ENCODE data around the gene SLC25A13. TPM values are rescaled to one million over a fixed set of nuclear protein-coding genes. Genes with fewer than 3 reads are reported as not detected.

The SLC25A13 gene
- total and polyA plus RNA-seq, 2 experiments from 2014 or later: 4.8 to 19.1 TPM

- Histone ChIP-seq H3K4me2 (ENCODE audit: unreplicated experiment) (no peak overlapping the region), H3K36me3 (ENCODE audit: low read depth) (no peaks in the 10 kb centered on the region), H3K9me2 (ENCODE audit: insufficient read depth) (no peaks in the 10 kb centered on the region), H3K4me3 (no peak overlapping the region), H3K4me1 (ENCODE audit: insufficient read depth) (peaks cover 15% of the 10 kb centered on the region), H3K79me2 (ENCODE audit: insufficient read depth) (no peaks in the 10 kb centered on the region), H3K27ac (no peak overlapping the region), H2AFZ (no peak overlapping the region), H3K9ac (no peak overlapping the region), H3K27me3 (replicated peaks; ENCODE audit: insufficient read depth) (no peaks in the 10 kb centered on the region), H4K20me1 (ENCODE audit: insufficient read depth) (no peaks in the 10 kb centered on the region), H3F3A (ENCODE audit: insufficient read depth) (peaks cover 6% of the 10 kb centered on the region; the same call in 1 of the 2 replicates), H3K9me3 (ENCODE audit: low read depth) (no peaks in the 10 kb centered on the region)
- in situ Hi-C loops (cut with MboI): no loop called here
- WGBS, 2 experiments (ENCODE audit: low coverage in 1 of 2, low lambda C conversion rate in 2 of 2, missing lambda C conversion rate in 2 of 2): 99 to 100% methylated on average over 5 of the region's 5 CpGs
- TF ChIP-seq EZH2phosphoT487 (IDR thresholded peaks at IDR 0.05; ENCODE audit: insufficient read depth, low read depth) (no peak), EZH2 (IDR thresholded peaks at IDR 0.05; ENCODE audit: insufficient read depth, poor library complexity, severe bottlenecking) (no peak)
- DNase-seq: no peak
Observed at GRCh38 chr7:96233528-96234154, 88.3 kb downstream of the SLC25A13 start.

GRCh38 chr7:96233084-96233483, 88.8 kb downstream of the SLC25A13 start:
- peaks cover 6% of the 10 kb centered on the region; the same call in 1 of the 2 replicates for H3F3A ChIP-seq (ENCODE audit: insufficient read depth)
- H3K27me3 ChIP-seq (replicated peaks; ENCODE audit: insufficient read depth): no peaks in the 10 kb centered on the region
- no peak overlapping the region for H3K4me2 ChIP-seq (ENCODE audit: unreplicated experiment)
- H4K20me1 ChIP-seq (ENCODE audit: insufficient read depth): no peaks in the 10 kb centered on the region
- 79 to 81% methylated on average over 3 of the region's 3 CpGs for WGBS, 2 experiments (ENCODE audit: low coverage in 1 of 2, low lambda C conversion rate in 2 of 2, missing lambda C conversion rate in 2 of 2)
- H3K9me3 ChIP-seq (ENCODE audit: low read depth): no peaks in the 10 kb centered on the region
- no peaks in the 10 kb centered on the region for H3K9me2 ChIP-seq (ENCODE audit: insufficient read depth)
- no peak overlapping the region for H3K27ac ChIP-seq
- DNase-seq: no peak
- no peaks in the 10 kb centered on the region for H3K36me3 ChIP-seq (ENCODE audit: low read depth)
- no peak overlapping the region for H2AFZ ChIP-seq
- TF ChIP-seq EZH2phosphoT487 (IDR thresholded peaks at IDR 0.05; ENCODE audit: insufficient read depth, low read depth) (no peak), EZH2 (IDR thresholded peaks at IDR 0.05; ENCODE audit: insufficient read depth, poor library complexity, severe bottlenecking) (no peak)
- no peak overlapping the region for H3K4me3 ChIP-seq
- no peak overlapping the region for H3K9ac ChIP-seq
- no peaks in the 10 kb centered on the region for H3K79me2 ChIP-seq (ENCODE audit: insufficient read depth)
- in situ Hi-C loops (cut with MboI): no loop called here
- H3K4me1 ChIP-seq (ENCODE audit: insufficient read depth): peaks cover 15% of the 10 kb centered on the region

DNA sequence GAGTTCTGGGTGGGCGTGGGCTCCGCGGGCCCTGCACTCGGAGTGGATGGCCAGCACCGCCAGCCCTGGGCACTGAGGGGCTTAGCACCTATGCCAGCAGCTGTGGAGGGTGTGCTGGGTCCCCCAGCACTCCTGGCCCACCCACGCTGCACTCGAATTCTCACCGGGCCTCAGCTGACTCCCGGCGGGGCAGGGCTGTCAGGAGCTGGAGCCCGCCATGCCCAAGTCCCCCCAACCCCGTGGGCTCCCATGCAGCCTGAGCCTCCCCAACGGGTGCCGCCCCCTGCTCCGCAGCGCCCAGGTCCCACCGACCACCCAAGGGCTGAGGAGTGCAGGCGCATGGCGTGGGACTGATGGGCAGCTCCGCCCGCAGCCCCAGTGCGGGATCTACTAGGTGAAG, 93.1 kb downstream of the SLC25A13 start:
- DNase-seq: no peak
- Histone ChIP-seq H3F3A (ENCODE audit: insufficient read depth) (no peaks in the 10 kb centered on the region), H3K4me3 (no peak overlapping the region), H3K36me3 (ENCODE audit: low read depth) (no peaks in the 10 kb centered on the region), H3K9me2 (ENCODE audit: insufficient read depth) (no peaks in the 10 kb centered on the region), H2AFZ (no peak overlapping the region), H3K4me1 (ENCODE audit: insufficient read depth) (no peaks in the 10 kb centered on the region), H3K79me2 (ENCODE audit: insufficient read depth) (no peaks in the 10 kb centered on the region), H3K27ac (no peak overlapping the region), H3K9ac (no peak overlapping the region), H3K9me3 (ENCODE audit: low read depth) (no peaks in the 10 kb centered on the region), H3K4me2 (ENCODE audit: unreplicated experiment) (no peak overlapping the region), H4K20me1 (ENCODE audit: insufficient read depth) (no peaks in the 10 kb centered on the region), H3K27me3 (replicated peaks; ENCODE audit: insufficient read depth) (no peaks in the 10 kb centered on the region)
- WGBS, 2 experiments (ENCODE audit: low coverage in 1 of 2, low lambda C conversion rate in 2 of 2, missing lambda C conversion rate in 2 of 2): 98 to 99% methylated on average over 15 to 19 of the region's 22 CpGs
- in situ Hi-C loops (cut with MboI): no loop called here
- TF ChIP-seq EZH2phosphoT487 (IDR thresholded peaks at IDR 0.05; ENCODE audit: insufficient read depth, low read depth) (no peak), EZH2 (IDR thresholded peaks at IDR 0.05; ENCODE audit: insufficient read depth, poor library complexity, severe bottlenecking) (no peak)

DNA sequence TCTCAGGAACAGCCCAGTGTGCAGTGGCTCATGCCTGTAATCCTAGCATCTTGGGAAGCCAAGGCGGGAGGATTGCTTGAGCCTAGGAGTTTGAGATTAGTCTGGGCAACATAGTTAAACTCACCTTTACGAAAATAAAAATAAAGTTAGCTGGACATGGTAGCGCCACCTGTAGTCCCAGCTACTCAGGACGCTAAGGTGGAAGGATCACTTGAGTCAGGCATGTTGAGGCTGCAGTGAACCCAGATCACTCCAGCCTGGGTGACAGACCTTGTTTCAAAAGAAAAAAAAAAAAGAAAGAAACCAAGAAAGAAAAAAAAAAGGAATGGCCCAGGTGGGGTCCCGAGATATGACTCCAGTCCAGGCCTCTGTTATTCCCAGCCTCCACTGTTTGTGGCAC, 96.6 kb downstream of the SLC25A13 start:
- DNase-seq: no peak
- no peaks in the 10 kb centered on the region for H3K79me2 ChIP-seq (ENCODE audit: insufficient read depth)
- no peaks in the 10 kb centered on the region for H3K9me3 ChIP-seq (ENCODE audit: low read depth)
- 97% methylated on average over 5 of the region's 5 CpGs for WGBS, 2 experiments (ENCODE audit: low coverage in 1 of 2, low lambda C conversion rate in 2 of 2, missing lambda C conversion rate in 2 of 2)
- H3K9ac ChIP-seq: no peak overlapping the region
- H4K20me1 ChIP-seq (ENCODE audit: insufficient read depth): no peaks in the 10 kb centered on the region
- no peaks in the 10 kb centered on the region for H3K9me2 ChIP-seq (ENCODE audit: insufficient read depth)
- in situ Hi-C loops (cut with MboI): no loop called here
- H3K27ac ChIP-seq: no peak overlapping the region
- H3K4me2 ChIP-seq (ENCODE audit: unreplicated experiment): no peak overlapping the region
- H2AFZ ChIP-seq: no peak overlapping the region
- no peak overlapping the region for H3K4me3 ChIP-seq
- no peaks in the 10 kb centered on the region for H3K27me3 ChIP-seq (replicated peaks; ENCODE audit: insufficient read depth)
- H3K4me1 ChIP-seq (ENCODE audit: insufficient read depth): no peaks in the 10 kb centered on the region; the same call in 1 of the 2 replicates
- no peaks in the 10 kb centered on the region for H3F3A ChIP-seq (ENCODE audit: insufficient read depth)
- H3K36me3 ChIP-seq (ENCODE audit: low read depth): no peaks in the 10 kb centered on the region
- no peak for TF ChIP-seq EZH2 (IDR thresholded peaks at IDR 0.05; ENCODE audit: insufficient read depth, poor library complexity, severe bottlenecking)
- TF ChIP-seq EZH2phosphoT487 (IDR thresholded peaks at IDR 0.05; ENCODE audit: insufficient read depth, low read depth): no peak
